Left kidney (tissue), 1 donor: Measurements from ENCODE around the gene SMARCA5. TPM values are rescaled to one million over a fixed set of nuclear protein-coding genes. Genes with fewer than 3 reads are reported as not detected.

Source experiments
- polyA plus RNA-seq: library from polyadenylated mRNA; unstranded; fragments of 120-200 nt; gene quantifications from one replicate; pipeline ENCODE4 v1.2.1, GENCODE V29; 2013; ENCODE audit not compliant: insufficient read length

The SMARCA5 gene
- polyA plus RNA-seq, 1 donor = 147 TPM

Other genes with a start within 250 kb of the SMARCA5 start
- gene GAB1, start 176.8 kb upstream of the SMARCA5 start, polyA plus RNA-seq = 62.9 TPM
- 0.13 TPM for gene FREM3, start 187.0 kb downstream of the SMARCA5 start, polyA plus RNA-seq